ENCODE measurements around the gene TREH. TPM values are rescaled to one million over a fixed set of nuclear protein-coding genes. Genes with fewer than 3 reads are reported as not detected.

Gene TREH
- total RNA-seq, 1 experiment from 2014 or later, result 0.15 TPM

GRCh38 chr11:118639899-118640298, 39.6 kb downstream of the TREH start:
- ChIA-PET CTCF (no interaction called here), POLR2A (no interaction called here), RAD21 (ENCODE audit: low non-redundant PET in 1 of 2, low total read pairs in 2 of 2, uncharacterized antibody in 2 of 2, unreplicated experiment in 2 of 2) (no interaction called here)
- BruUV-seq (replicated peaks), result no TSS peak
- Histone ChIP-seq H3K4me3 (replicated peaks in 1 of 2; ENCODE audit: low read depth in 1 of 2, low read length in 2 of 2) (no peak overlapping the region), H3K4me2 (ENCODE audit: low read length) (no peak overlapping the region), H3K9ac (ENCODE audit: low read length) (no peak overlapping the region), H3K9me3 (ENCODE audit: control insufficient read depth in 1 of 2, insufficient read depth in 1 of 2, low read depth in 1 of 2, low read length in 2 of 2) (no peaks in the 10 kb centered on the region), H2AFZ (ENCODE audit: low read depth, low read length, poor library complexity, severe bottlenecking) (no peak overlapping the region), H3K27ac (ENCODE audit: low read depth, low read length) (no peak overlapping the region), H3K36me3 (ENCODE audit: control insufficient read depth in 1 of 2, insufficient read depth in 2 of 2, low read length in 2 of 2) (peaks cover 0 to 5% of the 10 kb centered on the region in 2 experiments; a peak in 2 of 4 replicates), H3K4me1 (ENCODE audit: control insufficient read depth in 1 of 2, insufficient read depth in 2 of 2, low read length in 2 of 2) (peaks cover 5 to 21% of the 10 kb centered on the region in 2 experiments; a peak in 3 of 4 replicates), H3K9me2 (ENCODE audit: insufficient read depth) (no peaks in the 10 kb centered on the region), H3K79me2 (ENCODE audit: insufficient read depth, low read length) (no peaks in the 10 kb centered on the region), H3K27me3 (ENCODE audit: insufficient read depth, low read length) (no peaks in the 10 kb centered on the region), H4K20me1 (ENCODE audit: insufficient read depth) (no peaks in the 10 kb centered on the region)
- TF ChIP-seq SIN3A (IDR thresholded peaks at IDR 0.05; ENCODE audit: low read depth) (no peak), CEBPB (IDR thresholded peaks at IDR 0.05; ENCODE audit: low read depth) (no peak), YY1 (IDR thresholded peaks at IDR 0.05; ENCODE audit: extremely low read depth, insufficient replicate concordance, low read depth, low read length) (no peak), CBX3 (IDR thresholded peaks at IDR 0.05; ENCODE audit: low read depth) (no peak), EZH2 (IDR thresholded peaks at IDR 0.05) (no peak), JUND (IDR thresholded peaks at IDR 0.05) (no peak), ATF3 (IDR thresholded peaks at IDR 0.05) (no peak), RAD21 (IDR thresholded peaks at IDR 0.05; ENCODE audit: low read depth) (no peak), EZH2phosphoT487 (IDR thresholded peaks at IDR 0.05; ENCODE audit: borderline replicate concordance) (no peak), ZBTB33 (IDR thresholded peaks at IDR 0.05; ENCODE audit: extremely low read depth, insufficient replicate concordance, low read length) (no peak), ZNF274 (IDR thresholded peaks at IDR 0.05; ENCODE audit: low read depth, low read length) (no peak), CTCF (IDR thresholded peaks at IDR 0.05 in 2 of 3, conservative IDR thresholded peaks at IDR 0.05 in 1 of 3; ENCODE audit: borderline replicate concordance in 1 of 3, insufficient read depth in 1 of 3, low read depth in 2 of 3, low read length in 2 of 3) (no peak)
- no peak for ATAC-seq
- DNase-seq (ENCODE audit: low read depth, low spot score), result no peak
- intact Hi-C loops (cut with micrococcal nuclease), result no loop called here
